ENCODE data around the gene CTDP1.

GRCh38 chr18:79678665-79679551, 695 bp upstream of the CTDP1 start:
- TF ChIP-seq SIN3A (IDR thresholded peaks at IDR 0.05; ENCODE audit: borderline replicate concordance, insufficient read depth, low read length) (no peak), POLR2AphosphoS5 (IDR thresholded peaks at IDR 0.05; ENCODE audit: low read depth, low read length) (peak; percentile 54; the same call in 1 of the 2 replicates), TAF1 (IDR thresholded peaks at IDR 0.05; ENCODE audit: borderline replicate concordance, insufficient read depth, low read length) (peak; percentile 8; the same call in 1 of the 2 replicates)
